Embryonic facial prominence (tissue), 1 donor: Measurements from ENCODE around the gene RNH1.
"Not testable (repeated sequence)": the region's sequence is repeated elsewhere in the genome, so short reads cannot be mapped to it uniquely, and the experiment has no call there.

Source experiments
- DNase-seq: peaks from one replicate; pipeline ENCODE4 v3.0.0-alpha.2; 2016; ENCODE audit errors: extremely low spot score

The RNH1 gene

DNA sequence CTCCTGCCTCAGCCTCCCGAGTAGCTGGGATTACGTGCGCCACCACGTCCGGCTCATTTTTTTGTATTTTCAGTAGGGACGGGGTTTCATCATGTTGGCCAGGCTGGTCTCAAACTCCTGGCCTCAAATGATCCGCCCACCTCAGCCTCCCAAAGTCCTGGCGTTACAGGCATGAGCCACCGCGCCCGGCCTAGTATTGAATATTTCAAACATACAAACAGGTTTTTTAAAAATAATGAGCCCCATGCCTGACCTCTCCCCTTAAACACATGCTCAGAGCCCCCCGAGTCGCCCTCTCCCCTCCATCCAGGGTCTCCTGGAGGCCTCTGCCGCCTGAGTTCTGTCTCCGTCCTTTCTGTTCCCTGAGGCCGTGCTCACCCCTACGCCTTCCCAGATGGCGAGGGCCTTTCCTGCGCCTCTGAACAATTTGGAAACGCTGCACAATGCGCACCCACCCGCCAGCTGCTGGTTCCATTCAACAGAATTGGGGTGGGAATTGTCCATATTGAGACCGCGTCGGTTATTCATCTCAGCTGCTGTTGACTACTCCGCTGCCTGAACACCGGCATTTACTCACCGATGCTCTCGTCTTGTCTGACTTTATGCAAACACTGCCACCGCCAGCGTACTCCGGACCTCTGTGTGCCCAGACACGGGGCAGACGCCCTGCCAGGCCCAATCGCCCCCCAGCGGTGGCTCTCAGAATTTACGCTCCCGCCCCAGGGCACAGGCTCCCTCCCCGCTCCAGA, 13.6 kb upstream of the RNH1 start:
- DNase-seq, result no peak

GRCh38 chr11:518463-519202, 11.6 kb upstream of the RNH1 start:
- DNase-seq, result peak; percentile 18

DNA sequence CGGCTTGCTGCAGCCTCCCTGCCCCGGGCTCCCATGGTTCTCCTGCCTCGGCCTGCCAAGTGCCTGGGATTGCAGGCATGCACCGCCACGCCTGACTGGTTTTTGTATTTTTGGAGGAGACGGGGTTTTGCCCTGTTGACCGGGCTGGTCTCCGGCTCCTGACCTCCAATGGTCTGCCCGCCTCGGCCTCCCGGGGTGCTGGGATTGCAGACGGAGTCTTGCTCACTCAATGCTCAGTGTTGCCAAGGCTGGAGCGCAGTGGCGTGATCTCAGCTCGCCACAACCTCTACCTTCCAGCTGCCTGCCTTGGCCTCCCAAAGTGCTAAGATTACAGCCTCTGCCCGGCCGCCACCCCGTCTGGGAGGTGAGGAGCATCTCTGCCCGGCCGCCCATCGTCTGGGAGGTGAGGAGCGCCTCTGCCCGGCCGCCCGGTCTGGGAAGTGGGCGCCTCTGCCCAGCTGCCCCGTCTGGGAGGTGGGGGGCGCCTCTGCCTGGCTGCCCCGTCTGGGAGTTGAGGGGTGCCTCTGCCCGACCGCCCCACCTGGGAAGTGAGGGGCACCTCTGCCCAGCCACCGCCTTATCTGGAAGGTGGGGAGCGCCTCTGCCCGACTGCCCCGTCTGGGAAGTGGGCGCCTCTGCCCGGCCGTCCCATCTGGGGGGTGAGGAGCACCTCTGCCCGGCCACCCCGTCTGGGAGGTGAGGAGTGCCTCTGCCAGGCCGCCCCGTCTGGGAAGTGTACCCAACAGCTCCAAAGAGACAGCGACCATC, 10.1 kb upstream of the RNH1 start:
- DNase-seq, result not testable (repeated sequence)

DNA sequence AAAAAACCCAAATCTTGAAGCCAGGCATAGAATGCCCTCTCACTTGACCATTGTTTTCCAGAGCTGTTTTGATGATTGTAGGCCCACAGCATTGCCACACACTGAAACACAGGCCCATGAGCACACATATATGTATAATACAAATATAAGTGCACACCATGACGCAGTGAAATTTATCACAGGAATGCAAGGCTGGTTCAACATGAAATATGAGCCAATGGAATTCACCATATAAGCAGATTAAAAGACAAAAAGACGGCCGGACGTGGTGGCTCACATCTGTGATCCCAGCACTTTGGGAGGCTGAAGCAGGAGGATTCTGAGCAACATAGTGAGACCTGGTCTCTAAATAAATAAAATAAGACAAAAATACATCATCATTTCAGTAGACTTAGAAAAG, 9.4 kb upstream of the RNH1 start:
- DNase-seq, result no peak

GRCh38 chr11:515131-515530, 8.1 kb upstream of the RNH1 start:
- DNase-seq, result no peak

DNA sequence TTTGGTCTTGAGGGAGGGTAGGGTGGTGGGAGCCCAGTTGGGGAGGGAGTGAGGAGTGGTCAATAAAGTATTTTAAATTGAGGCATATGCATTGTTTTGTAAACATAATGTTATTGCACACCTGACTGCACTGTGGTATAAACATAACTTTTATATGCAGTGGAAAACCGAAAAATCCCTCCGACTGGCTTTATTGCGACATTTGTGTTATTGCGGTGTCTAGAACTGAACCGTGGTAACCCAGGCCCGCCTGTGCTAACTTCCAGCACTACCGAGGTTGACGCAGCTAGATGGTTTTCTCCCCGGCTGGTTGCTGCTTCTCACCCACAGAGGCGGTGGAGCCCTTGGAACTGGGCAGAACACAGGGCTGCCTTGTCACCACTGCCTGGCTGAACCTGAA, 7.6 kb upstream of the RNH1 start:
- DNase-seq, result no peak

DNA sequence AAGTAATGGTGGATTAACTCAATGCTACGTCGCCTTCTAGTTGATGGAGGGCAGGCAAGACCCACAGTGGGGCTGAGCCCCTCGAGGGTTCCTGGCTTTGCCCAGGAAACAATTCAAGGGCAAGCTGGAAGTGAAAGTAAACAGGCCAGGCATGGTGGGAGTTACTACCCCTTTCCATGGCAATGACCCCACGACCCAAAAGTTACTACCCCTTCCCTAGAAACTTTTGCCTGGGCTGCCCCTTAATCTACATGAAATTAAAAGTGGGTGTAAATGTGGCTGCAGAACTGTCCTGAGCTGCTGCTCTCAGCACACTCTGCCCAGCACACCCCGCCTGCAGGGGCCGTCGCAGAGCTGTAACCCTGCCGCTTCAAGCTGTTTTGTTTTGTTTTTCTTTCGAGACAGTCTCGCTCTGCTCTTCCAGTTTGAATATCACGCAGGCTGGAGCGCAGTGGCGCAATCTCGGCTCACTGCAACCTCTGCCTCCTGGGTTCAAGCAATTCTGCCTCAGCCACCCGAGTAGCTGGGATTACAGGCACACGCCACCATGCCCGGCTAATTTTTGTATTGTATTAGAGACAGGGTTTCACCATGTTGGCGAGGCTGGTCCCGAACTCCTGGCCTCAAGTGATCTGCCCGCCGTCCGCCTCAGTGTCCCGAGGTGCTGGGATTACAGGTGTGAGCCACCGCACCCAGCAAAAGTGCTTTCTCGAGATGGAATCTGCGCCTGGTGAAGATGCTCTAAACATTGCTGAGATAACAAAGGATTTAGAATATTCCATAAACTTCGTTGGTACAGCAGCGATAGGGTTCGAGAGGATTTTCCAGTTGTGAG, 5.9 kb upstream of the RNH1 start:
- DNase-seq, result no peak

DNA sequence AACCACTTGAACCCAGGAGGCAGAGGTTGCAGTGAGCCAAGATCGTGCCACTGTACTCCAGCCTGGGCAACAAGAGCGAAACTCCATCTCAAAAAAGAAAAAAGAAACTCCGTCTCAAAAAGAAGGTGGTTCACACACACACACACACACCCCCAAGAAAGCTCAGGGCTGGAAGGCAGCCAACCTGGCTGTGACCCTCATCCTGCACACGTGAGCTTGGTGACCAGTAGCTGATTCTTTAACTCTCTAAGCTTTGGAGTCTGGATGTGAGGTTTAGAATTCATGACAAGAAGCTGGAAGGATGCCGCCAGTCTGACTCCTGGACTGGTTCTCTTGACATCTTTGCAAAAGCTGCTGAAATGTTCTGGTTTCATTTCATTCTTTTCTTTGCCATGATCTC, 1.9 kb upstream of the RNH1 start:
- DNase-seq, result no peak

DNA sequence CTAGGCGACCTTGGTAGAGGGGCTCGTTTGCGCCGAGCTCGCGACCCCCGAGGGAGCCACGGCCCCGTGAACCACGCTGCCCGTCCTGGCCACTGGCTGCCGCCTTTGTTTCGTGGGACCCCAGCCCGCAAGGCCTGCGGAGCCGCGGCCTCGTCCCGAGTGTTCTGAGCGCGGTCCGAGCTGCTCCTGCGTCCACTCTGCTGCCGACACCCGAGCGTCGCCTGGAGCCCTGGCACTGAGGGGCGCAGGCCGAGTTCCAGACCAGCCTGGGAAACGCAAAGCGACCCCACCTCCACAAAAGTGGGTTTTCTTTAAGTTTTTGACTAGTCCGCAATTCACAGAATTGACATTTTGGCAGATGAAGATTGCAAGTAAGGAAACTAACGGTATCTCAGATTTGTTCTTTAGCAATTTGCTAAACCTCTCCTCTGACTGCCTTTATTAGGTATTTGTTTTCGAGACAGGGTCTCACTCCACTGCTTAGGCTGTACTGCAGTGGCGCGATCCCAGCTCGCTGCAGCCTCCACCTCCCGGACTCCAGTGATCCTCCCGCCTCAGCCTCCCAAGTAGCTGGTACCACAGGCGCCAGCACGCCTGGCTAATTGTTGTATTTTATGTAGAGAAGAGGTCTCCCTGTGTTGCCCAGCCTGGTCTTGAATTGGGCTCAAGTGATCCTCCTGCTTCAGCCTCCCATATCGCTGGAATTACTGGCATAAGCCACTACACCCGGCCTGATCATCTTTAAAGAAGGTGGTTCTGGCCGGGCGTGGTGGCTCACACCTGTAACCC, 879 bp upstream of the RNH1 start:
- no peak for DNase-seq

GRCh38 chr11:506238-506994, 626 bp downstream of the RNH1 start:
- DNase-seq, result peak; percentile 93

GRCh38 chr11:504994-505344, 2.1 kb downstream of the RNH1 start:
- no peak for DNase-seq

DNA sequence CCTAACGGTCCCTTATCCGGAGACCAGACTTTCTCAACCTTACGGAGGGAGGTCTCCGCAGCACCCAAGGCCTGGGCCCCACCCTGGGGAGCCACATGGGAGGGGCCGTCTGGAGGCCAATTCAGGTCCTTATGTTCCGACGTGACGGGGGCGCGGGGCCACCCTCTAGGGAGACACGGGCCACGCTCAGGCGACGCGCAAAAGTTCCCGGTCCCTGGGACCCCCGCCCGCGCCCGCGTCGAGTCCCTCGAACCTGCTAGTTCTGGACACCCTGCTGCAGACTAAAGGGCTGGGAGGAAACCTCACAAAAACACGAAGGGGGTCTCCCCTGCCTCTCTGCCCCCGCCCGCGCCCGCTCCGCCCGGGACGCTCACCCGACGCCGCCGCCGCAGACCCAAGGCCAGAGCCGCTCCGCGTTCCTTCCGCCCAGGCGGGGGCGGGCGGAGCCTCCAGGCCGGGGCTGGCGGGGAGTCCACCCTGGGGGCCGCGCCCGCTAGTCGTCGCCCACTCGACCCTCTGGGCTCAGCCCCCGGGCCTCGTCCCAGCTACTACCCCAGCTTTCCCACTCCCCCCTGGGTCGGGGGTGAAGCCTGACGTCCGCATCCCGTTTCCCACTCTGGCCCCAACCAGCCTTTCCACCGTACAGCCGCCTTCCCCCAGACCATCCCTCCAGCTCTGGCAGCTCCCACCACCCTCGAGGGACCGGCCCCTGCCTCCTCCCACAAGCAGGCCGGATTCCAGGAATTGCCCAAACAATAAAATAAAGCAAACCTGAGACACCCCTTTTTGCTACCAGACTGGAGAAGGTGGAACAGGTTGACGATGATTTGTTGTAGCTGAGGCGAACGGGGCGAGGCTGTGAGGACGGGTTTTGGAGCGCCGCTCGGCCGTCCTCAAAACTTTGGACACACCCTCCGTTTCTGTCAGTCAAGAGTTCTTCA, 2.7 kb downstream of the RNH1 start:
- DNase-seq, result peak; percentile 36

- no peak for DNase-seq
These were observed 3.7 kb downstream of the RNH1 start for GRCh38 chr11:503179-503981.

- DNase-seq, result no peak
These were observed 4.5 kb downstream of the RNH1 start for GRCh38 chr11:502288-503178.

DNA sequence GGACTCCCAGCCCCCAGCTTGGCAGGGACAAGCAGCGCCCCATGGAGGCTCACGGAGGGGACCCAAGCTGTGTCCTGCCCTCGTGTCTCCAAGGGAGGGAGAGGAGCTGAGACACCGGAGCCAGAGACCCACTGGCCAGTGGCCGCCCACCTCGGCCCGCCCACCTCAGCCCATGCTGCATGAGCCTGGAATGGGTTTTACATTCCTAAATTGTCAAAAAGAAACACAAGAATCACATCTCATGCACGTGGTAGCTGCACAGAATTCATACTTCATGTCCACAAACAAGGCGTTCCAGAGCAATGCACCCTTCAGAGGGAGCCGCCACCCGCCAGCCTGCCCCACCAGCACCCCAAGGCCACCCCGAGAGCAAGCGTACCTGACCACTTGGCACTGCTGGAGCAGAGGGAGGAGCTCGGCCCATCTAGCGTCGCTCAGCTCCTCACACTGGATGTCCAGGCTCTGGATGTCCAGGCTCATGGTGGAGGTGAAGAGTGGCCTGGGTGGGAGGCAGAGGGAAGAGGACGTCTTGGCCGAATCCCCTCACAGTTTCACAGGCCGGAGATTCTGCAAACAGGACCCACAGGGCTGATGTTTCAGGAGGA, 5.3 kb downstream of the RNH1 start:
- no peak for DNase-seq

DNA sequence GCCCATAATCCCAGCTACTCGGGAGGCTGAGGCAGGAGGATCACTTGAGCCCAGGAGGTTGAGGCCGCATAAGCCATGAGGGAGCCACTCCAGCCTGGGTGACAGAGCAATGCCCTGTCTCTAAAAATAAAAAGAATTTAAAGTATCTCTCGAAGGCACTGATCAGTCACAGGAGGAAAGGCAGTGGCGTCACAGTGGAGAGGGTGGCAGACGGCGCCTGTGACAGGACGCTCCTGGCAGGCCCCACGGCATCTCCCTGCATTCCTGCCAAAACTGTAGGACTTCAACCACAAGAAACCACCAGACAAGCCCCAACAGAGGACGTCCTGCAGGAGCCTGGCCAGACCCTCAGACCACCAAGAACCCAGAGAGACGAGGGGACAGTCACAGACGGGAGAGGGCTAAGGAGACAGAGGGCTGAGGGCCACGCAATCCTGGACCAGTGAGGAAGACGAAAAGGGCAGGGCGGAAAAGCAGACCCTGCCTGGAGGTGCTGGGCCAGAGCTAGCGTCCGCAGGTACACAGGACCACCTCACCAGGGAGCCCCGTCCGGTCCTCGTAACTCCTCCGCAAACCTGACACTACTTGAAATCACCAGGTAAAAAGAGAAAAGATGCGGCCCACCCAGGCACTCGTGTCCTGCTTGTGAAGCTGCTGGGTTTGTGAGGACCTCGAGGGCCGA, 5.9 kb downstream of the RNH1 start:
- no peak for DNase-seq
